BE2C (cell line): ENCODE data around the gene B3GAT2.

Experiments
- DNase-seq: peaks from one replicate; pipeline ENCODE4 v3.0.0-alpha.2; 2020
- H3K27me3 ChIP-seq: fragments of 250-450 bp; sonication (Bioruptor Pico); 2 replicates; pipeline ENCODE4 v1.5.1; 2020; ENCODE audit warnings: mild to moderate bottlenecking
- H3K36me3 ChIP-seq: fragments of 250-450 bp; sonication (Bioruptor Pico); 2 replicates; pipeline ENCODE4 v1.5.1; 2020; ENCODE audit warnings: mild to moderate bottlenecking
- H3K4me1 ChIP-seq: fragments of 250-450 bp; sonication (Bioruptor Pico); 2 replicates; pipeline ENCODE4 v1.5.1; 2020
- H3K4me3 ChIP-seq: 2 replicates; pipeline ENCODE4 v1.5.1; 2011; ENCODE audit warnings: low read depth, low read length
- H3K9me3 ChIP-seq: fragments of 250-450 bp; sonication (Bioruptor Pico); 2 replicates; pipeline ENCODE4 v1.5.1; 2020
- CTCF ChIP-seq: IDR thresholded peaks from 2 replicates; pipeline ENCODE4 v1.5.1; 2012; ENCODE audit warnings: mild to moderate bottlenecking, low read depth, low read length

Gene B3GAT2

GRCh38 chr6:70843328-70843918, 113.4 kb downstream of the B3GAT2 start:
- H3K36me3 ChIP-seq = no peaks in the 10 kb centered on the region
- no peaks in the 10 kb centered on the region for H3K9me3 ChIP-seq
- no peaks in the 10 kb centered on the region for H3K27me3 ChIP-seq
- no peak for TF ChIP-seq CTCF
- peaks cover 13% of the 10 kb centered on the region for H3K4me1 ChIP-seq
- H3K4me3 ChIP-seq = no peak overlapping the region
- no peak for DNase-seq

- no peak for TF ChIP-seq CTCF
- no peaks in the 10 kb centered on the region for H3K36me3 ChIP-seq
- no peak for DNase-seq
- peaks cover 13% of the 10 kb centered on the region for H3K4me1 ChIP-seq
- no peaks in the 10 kb centered on the region for H3K9me3 ChIP-seq
- H3K27me3 ChIP-seq = no peaks in the 10 kb centered on the region
- no peak overlapping the region for H3K4me3 ChIP-seq
Measured at GRCh38 chr6:70842541-70842940, 114.3 kb downstream of the B3GAT2 start.

- no peaks in the 10 kb centered on the region for H3K9me3 ChIP-seq
Measured at GRCh38 chr6:70841112-70841511, 115.7 kb downstream of the B3GAT2 start.

GRCh38 chr6:70839286-70840266, 117.3 kb downstream of the B3GAT2 start:
- TF ChIP-seq CTCF = no peak
- H3K36me3 ChIP-seq = no peaks in the 10 kb centered on the region
- DNase-seq = no peak
- H3K9me3 ChIP-seq = no peaks in the 10 kb centered on the region
- H3K4me1 ChIP-seq = peaks cover 9% of the 10 kb centered on the region
- H3K4me3 ChIP-seq = no peak overlapping the region
- no peaks in the 10 kb centered on the region for H3K27me3 ChIP-seq

More at GRCh38 chr6:70841112-70841511, 115.7 kb downstream of the B3GAT2 start:
- peak; percentile 55 for DNase-seq
- Histone ChIP-seq H3K36me3 (no peaks in the 10 kb centered on the region), H3K4me3 (no peak overlapping the region), H3K4me1 (peaks cover 13% of the 10 kb centered on the region), H3K27me3 (no peaks in the 10 kb centered on the region)
- TF ChIP-seq CTCF = no peak

GRCh38 chr6:70838907-70839285, 118.0 kb downstream of the B3GAT2 start:
- DNase-seq = no peak
- peaks cover 9% of the 10 kb centered on the region for H3K4me1 ChIP-seq
- no peak overlapping the region for H3K4me3 ChIP-seq
- H3K36me3 ChIP-seq = no peaks in the 10 kb centered on the region
- no peaks in the 10 kb centered on the region for H3K9me3 ChIP-seq
- no peaks in the 10 kb centered on the region for H3K27me3 ChIP-seq
- TF ChIP-seq CTCF = no peak

- no peaks in the 10 kb centered on the region for H3K36me3 ChIP-seq
- no peaks in the 10 kb centered on the region for H3K4me1 ChIP-seq
- no peaks in the 10 kb centered on the region for H3K27me3 ChIP-seq
- H3K4me3 ChIP-seq = no peak overlapping the region
- H3K9me3 ChIP-seq = no peaks in the 10 kb centered on the region
- DNase-seq = no peak
- TF ChIP-seq CTCF = no peak
Measured at GRCh38 chr6:70834520-70834919, 122.3 kb downstream of the B3GAT2 start.
